ENCODE data around the gene ERC1. TPM values are rescaled to one million over a fixed set of nuclear protein-coding genes. Genes with fewer than 3 reads are reported as not detected.

ERC1 gene
- total RNA-seq, 1 experiment from 2014 or later, result 39.4 TPM

GRCh38 chr12:1318327-1319031 lies 327.5 kb downstream of the ERC1 start:
- intact Hi-C loops (cut with micrococcal nuclease; ENCODE audit: unreplicated experiment), result no loop called here
- Mint-ChIP-seq H3K27ac (ENCODE audit: unreplicated experiment) (peak overlapping the region; percentile 90), H3K9me3 (ENCODE audit: low read depth, unreplicated experiment) (no peaks in the 10 kb centered on the region), H3K4me3 (ENCODE audit: low read depth, unreplicated experiment) (peak overlapping the region; percentile 57), H3K27me3 (ENCODE audit: unreplicated experiment) (no peaks in the 10 kb centered on the region), H3K36me3 (ENCODE audit: insufficient read depth, unreplicated experiment) (peaks cover 4% of the 10 kb centered on the region), H3K4me1 (ENCODE audit: low read depth, unreplicated experiment) (no peaks in the 10 kb centered on the region)
- CTCF ChIA-PET, result interaction anchor here (0.5 to 1.5 kb wide), 7 partner anchors 13 to 1274 kb away, joined by 3 to 5 read pairs (median 3); no protein-coding TSS in a partner anchor
- no TSS peak for BruUV-seq (replicated peaks)
- DNase-seq, result peak; percentile 41
- no peak for TF ChIP-seq CTCF (IDR thresholded peaks at IDR 0.05; ENCODE audit: unreplicated experiment)

- BruUV-seq (replicated peaks), result no TSS peak
- intact Hi-C loops (cut with micrococcal nuclease; ENCODE audit: unreplicated experiment), result no loop called here
- Mint-ChIP-seq H3K4me1 (ENCODE audit: low read depth, unreplicated experiment) (no peaks in the 10 kb centered on the region), H3K27ac (ENCODE audit: unreplicated experiment) (peak overlapping the region; percentile 90), H3K27me3 (ENCODE audit: unreplicated experiment) (no peaks in the 10 kb centered on the region), H3K4me3 (ENCODE audit: low read depth, unreplicated experiment) (peak overlapping the region; percentile 57), H3K9me3 (ENCODE audit: low read depth, unreplicated experiment) (no peaks in the 10 kb centered on the region), H3K36me3 (ENCODE audit: insufficient read depth, unreplicated experiment) (peaks cover 4% of the 10 kb centered on the region)
- no peak for DNase-seq
- no peak for TF ChIP-seq CTCF (IDR thresholded peaks at IDR 0.05; ENCODE audit: unreplicated experiment)
- CTCF ChIA-PET, result interaction anchor here (1.0 to 1.5 kb wide), 5 partner anchors 13 to 201 kb away, joined by 3 to 5 read pairs (median 3); no protein-coding TSS in a partner anchor
Measured at GRCh38 chr12:1319212-1319611, 328.2 kb downstream of the ERC1 start.

- no peak for TF ChIP-seq CTCF (IDR thresholded peaks at IDR 0.05; ENCODE audit: unreplicated experiment)
- Mint-ChIP-seq H3K9me3 (ENCODE audit: low read depth, unreplicated experiment) (no peaks in the 10 kb centered on the region), H3K4me1 (ENCODE audit: low read depth, unreplicated experiment) (no peaks in the 10 kb centered on the region), H3K36me3 (ENCODE audit: insufficient read depth, unreplicated experiment) (peaks cover 4% of the 10 kb centered on the region), H3K27me3 (ENCODE audit: unreplicated experiment) (no peaks in the 10 kb centered on the region), H3K27ac (ENCODE audit: unreplicated experiment) (no peak overlapping the region), H3K4me3 (ENCODE audit: low read depth, unreplicated experiment) (no peak overlapping the region)
- CTCF ChIA-PET, result no interaction called here
- DNase-seq, result no peak
- BruUV-seq (replicated peaks), result no TSS peak
- intact Hi-C loops (cut with micrococcal nuclease; ENCODE audit: unreplicated experiment), result no loop called here
Measured at GRCh38 chr12:1320021-1320420, 329.0 kb downstream of the ERC1 start.

- Mint-ChIP-seq H3K27me3 (ENCODE audit: unreplicated experiment) (no peaks in the 10 kb centered on the region), H3K4me3 (ENCODE audit: low read depth, unreplicated experiment) (no peak overlapping the region), H3K9me3 (ENCODE audit: low read depth, unreplicated experiment) (no peaks in the 10 kb centered on the region), H3K27ac (ENCODE audit: unreplicated experiment) (no peak overlapping the region), H3K4me1 (ENCODE audit: low read depth, unreplicated experiment) (peaks cover 9% of the 10 kb centered on the region), H3K36me3 (ENCODE audit: insufficient read depth, unreplicated experiment) (no peaks in the 10 kb centered on the region)
- DNase-seq, result no peak
- TF ChIP-seq CTCF (IDR thresholded peaks at IDR 0.05; ENCODE audit: unreplicated experiment), result no peak
- intact Hi-C loops (cut with micrococcal nuclease; ENCODE audit: unreplicated experiment), result no loop called here
- no TSS peak for BruUV-seq (replicated peaks)
- CTCF ChIA-PET, result no interaction called here
Measured at GRCh38 chr12:1322821-1323220, 331.8 kb downstream of the ERC1 start.
